ENCODE results near the gene SNAP23.

- no peak for TF ChIP-seq ZNF274 (IDR thresholded peaks at IDR 0.05; ENCODE audit: low read depth, low read length)
- TF ChIP-seq YY1 (IDR thresholded peaks at IDR 0.05; ENCODE audit: insufficient read depth, insufficient read length), result no peak
- TF ChIP-seq SUZ12 (IDR thresholded peaks at IDR 0.05; ENCODE audit: extremely low read depth, insufficient read depth, insufficient read length), result no peak
Measured at GRCh38 chr15:42461261-42461660, 34.2 kb upstream of the SNAP23 start.

All from NT2/D1 (cell line).